ENCODE data around the gene RASD2. TPM values are rescaled to one million over a fixed set of nuclear protein-coding genes. Genes with fewer than 3 reads are reported as not detected.
A peak's percentile ranks its signal among the peaks of the same experiment; 100 is the strongest.

Gene RASD2
- total RNA-seq, 1 donor from 2014 or later = not detected

DNA sequence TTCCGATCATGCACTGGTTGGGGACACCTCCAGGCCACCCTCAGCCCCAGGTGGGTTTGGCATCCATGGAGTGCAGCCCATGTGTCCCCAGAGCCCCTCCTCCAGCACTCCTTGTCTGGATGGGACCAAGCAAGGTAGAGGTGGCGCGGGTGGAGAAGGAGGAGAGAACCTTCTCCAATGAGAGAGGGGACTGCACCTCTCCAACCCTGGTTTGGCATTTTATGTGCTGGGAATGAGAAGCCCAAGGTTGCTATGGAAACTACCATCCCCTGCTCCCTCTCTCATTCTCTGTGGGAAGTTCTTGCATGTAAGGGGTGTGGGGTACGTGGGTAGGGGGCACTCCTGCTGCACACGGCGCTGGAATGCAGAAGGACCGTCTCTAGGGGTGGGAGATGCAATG, 21.8 kb upstream of the RASD2 start:
- no peak for DNase-seq (ENCODE audit: low read depth in 2 of 2)

DNA sequence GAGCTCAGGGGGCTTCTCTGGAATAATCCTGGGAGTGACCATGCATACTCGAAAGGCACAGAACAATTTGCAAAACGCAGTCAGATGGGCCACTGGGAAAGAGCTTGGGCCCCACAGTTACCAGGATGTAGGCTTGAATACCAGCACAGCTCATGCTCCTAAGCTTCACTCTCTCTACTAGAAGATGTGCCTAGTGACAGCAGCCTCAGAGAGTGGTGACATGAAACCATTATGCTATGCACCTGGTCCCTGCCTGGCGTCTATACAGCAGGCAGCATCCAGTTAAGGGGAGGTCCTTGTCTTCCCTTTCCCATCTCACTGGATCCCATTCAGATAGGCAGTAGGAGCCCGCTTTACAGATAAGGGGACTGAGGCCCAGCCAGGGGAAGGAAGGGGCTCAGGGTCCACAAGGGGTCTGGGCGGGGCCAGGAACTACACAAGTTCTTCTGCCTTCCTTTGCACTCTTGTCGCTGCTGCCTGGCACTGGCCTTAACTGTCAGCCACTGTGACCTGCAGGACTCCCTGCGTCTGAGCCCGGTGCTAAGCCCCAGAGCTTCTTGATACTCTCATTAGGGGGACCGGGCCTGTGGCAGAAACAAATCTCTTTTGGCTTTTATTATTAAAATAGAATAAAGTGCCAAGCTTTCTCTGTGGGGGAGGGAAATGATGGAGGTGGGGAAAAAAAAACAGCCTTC, 21.2 kb upstream of the RASD2 start:
- DNase-seq (ENCODE audit: low read depth in 2 of 2) = no peak

DNA sequence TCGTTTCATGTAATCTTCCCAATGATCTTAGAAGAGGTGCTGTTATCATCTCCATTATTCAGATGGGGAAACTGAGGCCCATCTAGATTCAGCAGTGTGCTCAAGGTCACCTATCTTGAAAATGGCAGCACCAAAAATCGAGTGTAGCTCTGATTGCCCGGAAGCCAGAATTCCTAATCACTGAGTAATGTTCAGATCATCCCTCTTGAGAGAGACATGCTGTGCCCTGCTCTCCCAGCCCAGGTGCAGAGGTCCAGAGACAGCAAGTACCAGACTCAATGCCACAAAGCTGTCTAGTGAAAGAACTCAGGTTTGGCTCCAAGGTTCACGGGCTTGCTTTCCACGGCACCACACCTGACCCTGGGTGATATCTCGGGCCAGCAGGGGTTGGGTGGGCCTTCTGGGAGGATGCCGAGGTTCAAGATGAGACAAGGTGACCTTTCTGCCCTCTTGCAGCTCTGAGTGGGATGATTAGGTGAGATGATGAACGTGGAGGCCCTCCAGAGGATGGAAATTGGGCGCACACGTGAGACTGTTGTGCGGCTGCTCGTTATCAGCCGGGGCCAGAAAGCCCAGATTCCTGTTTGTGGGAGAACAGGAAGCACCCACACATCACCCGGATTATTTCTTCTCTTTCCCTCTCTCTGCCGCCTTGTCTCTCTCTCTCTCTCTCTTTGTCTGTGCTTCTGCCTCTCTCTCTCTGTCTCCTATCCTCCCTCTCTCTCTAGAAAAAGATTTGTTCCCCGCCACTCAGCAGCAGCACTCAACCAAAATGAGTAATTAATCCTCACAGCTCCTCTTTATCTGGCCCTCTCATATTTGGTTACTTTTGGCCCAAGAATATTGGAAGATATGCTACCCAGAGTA, 19.0 kb upstream of the RASD2 start:
- peak in 1 of 2 donors; percentile 50 for DNase-seq (ENCODE audit: low read depth in 2 of 2)

DNA sequence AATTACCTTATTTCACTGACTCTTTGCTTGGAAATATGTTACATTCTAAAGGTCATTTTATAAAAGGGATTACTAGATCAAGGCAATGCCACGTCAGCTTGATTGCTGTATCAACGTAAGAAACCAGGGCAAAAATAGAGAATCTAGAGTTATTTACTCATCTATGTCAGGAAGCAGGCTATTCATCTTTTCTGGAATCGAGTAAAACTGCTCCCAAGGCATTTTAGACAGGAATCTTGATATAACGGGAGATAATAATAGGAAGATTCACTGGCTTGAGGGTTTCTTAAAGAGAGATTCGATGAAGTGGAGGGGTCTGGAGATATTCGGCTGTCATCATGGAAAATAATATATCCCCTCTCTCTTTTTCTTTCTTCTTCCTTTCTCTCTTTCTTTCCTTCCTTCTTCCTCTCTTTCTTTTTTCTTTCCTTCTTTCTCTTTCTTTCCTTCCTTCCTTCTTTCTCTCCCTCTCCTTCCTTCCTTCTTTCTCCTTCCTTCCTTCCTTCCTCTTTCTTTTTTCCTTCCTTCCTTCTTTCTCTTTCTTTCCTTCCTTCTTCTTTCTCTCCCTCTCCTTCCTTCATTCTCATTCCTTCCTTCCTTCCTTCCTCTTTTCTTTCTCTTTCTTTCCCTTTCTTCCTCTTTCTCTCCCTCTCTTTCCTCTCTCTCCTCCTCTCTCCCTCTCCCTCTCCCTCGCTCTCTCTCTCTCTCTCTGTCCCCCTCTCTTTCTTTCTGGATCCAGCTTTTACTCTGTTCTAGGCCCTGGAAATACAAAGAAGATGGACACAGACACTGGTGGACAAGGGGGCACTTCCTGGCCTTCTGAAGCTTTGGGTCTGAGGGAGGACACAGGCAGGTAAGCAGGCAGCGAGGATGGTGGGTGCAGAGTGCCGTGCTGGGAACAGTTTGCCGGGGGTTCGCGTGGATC, 18.1 kb upstream of the RASD2 start:
- no peak for DNase-seq (ENCODE audit: low read depth in 2 of 2)

DNA sequence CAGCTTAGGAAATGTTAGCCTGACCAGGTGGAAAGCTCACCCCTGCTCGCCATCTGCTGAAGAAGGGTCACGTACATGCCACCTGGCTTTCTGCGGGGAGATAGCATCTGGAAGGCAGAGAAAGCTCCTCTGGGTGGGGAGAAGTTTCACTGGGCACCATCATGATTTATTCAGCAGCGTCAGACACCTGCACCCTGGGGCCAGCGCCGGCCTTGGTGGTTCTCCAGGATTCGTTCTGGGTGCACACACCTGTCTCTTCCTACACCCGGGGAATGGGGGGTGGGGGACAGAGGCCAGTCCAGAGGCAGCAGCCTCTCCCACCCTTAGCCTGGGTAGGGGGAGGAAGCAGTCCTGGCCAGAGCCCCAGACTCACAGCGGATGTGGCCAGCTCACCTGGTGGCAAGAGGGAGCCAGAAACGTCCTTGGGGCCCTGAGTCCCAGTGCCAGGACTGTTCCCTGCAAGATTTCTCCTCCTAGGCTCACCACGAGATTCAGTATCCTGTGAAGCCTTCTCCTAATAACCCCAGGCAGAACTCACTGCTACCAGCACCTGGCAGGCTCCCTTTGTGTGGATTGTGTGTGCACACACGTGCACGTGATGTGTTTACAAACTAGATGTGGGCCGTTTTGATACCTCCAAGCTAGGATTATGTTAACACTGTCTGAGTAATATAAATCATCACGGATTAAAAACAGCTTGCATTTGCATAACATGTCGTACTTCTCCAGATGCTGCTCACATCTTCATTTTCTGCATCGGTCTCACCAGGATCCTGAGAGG, 17.3 kb upstream of the RASD2 start:
- DNase-seq (ENCODE audit: low read depth in 2 of 2) = no peak

DNA sequence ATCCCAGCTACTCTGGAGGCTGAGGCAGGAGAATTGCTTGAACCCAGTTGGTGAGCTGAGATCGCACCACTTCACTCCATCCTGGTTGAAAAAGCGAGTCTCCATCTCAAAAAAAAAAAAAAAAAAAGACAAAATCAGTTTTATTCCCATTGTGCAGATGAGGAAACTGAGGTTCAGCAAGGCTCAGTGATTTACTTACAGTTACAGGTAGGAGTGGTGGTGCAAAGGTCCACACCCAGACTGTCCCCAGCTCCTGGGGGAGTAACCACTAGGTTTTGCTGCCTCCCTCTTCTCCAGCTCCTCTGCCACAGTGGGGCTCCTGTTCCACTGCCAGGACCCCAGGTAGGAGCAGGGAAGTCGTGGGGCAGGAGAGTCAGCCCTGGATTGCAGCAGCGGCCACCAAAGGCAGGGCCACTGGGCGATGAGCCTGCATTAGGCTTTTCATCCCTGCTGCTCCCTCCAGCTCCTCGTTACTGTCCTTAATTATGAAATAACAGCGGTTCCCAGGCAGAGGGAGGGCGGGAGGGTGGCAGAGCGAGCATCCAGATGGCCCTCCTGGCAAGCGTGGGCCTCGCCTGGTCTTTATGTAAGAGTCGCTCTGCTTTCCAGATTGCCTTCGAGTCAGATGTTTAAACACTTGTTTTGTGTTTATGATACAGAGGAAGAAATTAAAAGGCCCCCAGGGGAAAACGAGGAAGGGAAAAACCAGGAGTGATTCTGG, 15.5 kb upstream of the RASD2 start:
- DNase-seq (ENCODE audit: low read depth in 2 of 2) = no peak

DNA sequence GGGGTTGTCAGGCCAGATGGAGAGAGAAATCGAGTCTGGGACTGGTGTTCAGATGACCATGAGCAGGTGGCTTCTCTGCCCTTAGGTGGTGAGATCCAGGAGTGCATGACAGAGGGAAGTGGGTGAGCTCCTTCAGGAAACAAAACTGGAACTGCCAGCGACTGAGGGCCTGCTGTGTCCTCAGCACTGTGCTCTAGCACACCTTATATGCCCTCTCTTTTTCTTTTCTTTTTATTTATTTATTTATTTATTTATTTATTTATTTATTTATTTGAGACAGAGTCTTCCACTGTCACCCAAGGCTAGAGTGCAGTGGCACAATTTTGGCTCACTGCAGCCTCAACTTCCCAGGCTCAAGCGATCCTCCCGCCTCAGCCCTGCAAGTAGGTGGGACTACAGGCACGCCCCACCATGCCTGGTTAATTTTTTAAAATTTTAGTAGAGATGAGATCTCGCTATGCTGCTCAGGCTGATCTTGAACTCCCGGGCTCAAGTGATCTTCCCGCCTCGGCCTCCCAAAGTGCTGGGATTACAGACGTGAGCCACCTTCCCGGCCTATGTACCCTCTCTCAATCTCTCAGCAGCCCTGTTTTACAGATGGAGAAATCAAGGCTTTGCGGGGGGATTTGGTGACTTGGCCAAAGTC, 14.8 kb upstream of the RASD2 start:
- DNase-seq (ENCODE audit: low read depth in 2 of 2) = no peak

DNA sequence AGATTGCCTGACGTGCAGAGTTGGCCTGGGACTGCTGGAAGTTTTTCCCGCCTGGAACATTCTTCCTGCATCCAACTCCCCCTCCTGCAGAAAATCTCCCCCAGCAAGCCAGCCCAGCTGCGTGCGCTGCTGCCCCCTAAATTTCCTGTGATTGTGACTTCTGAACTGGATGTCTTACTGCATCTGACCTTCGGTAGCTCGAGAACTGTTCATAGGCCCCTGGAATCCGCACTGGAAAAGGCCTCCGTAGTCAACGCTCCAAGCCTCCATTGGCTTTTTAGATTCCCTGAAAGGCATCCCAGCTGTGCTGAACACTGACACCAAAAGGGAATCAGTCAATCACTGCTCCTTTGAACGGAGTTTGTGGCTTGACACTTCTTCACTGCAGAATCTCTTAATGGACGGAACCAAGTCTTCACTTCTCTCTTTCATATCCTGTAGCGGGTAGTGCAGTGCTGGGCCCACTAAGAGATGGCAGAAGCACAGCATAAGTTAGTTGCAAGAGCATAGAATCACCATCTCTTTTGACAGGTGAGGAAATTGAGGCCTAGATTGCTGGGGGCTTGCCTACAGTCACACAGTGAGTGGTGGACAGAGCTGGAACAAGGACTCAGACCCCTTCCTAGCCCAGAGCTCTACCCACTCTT, 14.2 kb upstream of the RASD2 start:
- DNase-seq (ENCODE audit: low read depth in 2 of 2) = no peak

DNA sequence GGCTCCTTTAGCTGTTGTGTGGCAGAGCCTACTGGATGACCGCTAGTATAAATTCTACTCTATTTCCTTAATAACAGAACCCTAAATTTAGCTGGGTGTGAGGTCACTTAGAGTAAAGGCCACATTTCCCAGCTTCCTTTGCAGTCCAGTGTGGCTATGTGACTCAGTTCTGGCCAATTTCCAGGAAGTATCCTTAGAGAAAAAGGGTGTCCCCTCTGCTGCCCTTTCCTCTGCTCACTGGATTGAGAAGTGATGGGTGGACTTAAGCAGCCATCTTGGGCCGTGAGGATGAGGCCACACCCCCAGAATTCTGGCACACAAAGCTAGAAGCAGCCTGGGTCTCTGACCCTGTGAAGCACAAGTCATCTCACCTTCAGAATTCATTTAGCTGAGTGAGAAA, 11.7 kb upstream of the RASD2 start:
- DNase-seq (ENCODE audit: low read depth in 2 of 2) = no peak

DNA sequence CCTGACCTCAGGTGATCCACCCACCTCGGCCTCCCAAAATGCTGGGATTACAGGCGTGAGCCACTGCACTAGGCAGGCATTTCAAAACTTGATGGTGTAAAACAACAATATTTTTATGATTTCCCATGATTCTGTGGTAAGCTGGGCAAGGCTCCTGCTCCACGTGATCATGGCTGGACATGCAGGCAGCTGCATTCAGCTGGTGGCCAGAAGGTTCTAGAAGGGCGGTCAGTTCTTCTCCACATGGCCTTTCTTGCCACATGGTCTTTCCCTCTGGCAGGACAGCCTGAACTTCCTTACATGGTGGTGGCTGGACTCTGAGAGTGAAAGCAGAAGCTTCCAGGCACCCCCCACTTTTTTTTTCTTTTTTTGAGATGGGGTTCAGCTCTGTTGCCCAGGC, 9.9 kb upstream of the RASD2 start:
- no peak for DNase-seq (ENCODE audit: low read depth in 2 of 2)

DNA sequence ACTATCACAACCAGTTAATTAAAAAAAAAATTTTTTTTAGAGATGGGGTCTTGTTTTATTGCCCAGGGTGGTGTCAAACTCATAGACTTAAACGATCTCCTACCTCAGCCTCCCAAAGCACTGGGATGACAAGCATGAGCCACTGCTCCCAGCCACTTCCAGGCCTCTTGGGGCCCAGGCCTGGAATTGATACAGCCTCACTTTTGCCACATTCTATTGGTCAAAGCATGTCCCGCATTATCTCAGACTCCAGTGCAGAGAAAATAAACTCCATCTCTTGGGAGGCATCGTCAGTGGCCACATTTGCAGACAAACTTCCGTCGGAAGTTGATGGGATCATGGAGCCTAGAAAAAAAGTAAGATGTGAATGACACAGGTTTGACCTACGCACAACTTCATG, 9.4 kb upstream of the RASD2 start:
- no peak for DNase-seq (ENCODE audit: low read depth in 2 of 2)

DNA sequence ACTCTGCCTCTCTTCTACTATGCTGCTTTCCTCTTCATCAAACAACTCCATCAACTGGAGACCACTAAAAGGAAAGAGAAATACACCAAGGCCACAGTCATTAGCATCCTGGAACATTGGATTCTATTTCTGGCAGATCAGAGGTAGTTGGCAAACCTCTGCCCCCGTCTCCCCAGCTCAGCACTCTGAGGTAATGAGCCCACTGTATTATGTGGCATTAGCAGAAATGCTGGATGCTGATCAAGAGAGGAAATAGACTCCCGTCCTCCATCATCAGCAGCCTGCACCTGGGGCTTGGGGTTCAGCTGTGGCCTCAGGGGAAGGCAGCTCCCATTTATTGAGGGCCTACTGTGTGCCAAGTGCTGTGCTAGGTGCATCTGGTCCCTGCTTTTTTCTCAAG, 9.0 kb upstream of the RASD2 start:
- DNase-seq (ENCODE audit: low read depth in 2 of 2) = no peak

DNA sequence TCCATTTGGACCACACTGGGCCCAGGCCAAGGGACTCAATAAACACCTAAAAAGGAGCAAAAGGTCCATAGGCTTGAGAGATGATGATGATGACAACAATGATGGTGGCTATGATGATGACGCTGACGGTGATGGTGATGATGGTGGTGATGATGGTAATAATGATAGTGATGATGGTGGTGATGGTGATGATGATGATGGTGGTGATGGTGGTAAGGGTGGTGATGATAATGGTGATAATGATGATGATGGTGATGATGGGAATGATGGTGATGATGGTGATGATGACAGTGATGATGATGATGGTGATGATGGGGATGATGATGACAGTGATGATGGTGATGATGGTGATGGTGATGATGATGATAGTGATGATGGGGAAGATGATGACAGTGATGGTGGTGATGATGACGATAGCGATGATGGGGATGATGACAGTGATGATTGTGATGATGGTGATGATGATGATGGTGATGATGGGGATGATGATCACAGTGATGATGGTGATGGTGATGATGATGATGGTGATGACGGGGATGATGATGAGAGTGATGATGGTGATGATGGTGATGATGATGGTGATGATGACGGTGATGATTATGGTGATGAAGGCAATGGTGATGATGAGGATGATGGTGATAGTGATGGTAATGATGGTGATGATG, 7.1 kb upstream of the RASD2 start:
- no peak for DNase-seq (ENCODE audit: low read depth in 2 of 2)

DNA sequence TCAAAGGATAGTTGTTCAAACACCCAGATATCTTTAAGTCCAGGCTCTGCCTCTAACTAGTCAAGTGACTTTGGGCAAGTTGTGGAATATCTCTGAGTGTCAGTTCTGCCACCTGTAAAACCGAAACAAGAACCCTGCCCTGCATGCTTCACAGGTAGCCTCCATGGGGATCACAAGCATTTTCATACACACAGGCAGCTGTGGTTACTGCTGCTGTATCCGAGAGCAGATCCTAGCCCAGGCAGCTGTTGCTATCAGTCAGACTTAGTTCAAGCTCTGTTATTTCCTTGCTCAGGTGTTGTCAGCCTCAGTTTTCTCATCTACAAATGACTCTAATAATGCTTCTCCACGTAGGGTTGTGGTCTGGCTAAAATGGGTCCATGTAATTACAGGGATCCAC, 6.5 kb upstream of the RASD2 start:
- DNase-seq (ENCODE audit: low read depth in 2 of 2) = no peak

DNA sequence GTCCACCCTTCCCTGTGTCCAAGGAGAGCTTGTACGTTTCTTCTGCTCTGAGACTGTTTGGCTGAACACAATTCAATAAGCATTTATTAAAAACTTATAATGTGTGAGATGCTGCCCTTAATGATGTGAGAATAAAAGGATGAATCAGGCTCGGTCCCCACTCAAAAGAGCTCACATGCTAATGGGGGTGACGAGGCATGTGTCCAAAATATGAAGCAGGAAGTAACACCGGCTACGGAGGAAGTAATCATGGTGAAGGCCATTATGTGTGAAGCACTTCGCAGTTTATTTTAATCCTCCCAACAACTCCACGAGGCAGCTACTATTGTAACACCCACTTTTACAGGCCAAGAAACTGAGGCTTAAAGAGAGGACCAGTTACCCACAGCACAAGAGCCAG, 3.4 kb upstream of the RASD2 start:
- DNase-seq (ENCODE audit: low read depth in 2 of 2) = no peak

DNA sequence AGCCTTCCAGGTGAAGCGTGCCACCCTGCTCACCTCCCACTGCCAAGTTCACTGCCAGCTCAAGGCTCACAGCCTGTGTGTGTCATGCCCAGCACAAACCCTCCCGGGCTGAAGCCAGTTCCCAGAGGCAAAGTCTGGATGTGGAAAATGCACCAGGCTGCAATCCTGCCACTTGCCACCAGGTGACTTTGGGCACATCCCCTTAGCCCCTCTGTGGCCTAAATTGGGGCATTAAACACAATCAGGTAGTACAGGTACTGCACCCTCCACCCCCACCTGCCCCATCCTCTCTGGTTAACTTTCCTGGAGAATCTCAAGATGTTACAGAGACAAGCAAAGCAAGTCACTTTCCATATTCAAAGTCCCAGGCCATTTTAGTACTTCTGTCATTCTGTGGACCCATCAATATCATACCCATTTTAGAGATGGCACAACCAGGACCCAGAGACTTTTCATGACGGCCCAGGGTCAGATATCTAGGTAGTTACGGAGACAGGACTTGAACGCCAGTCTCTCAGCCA, 1.8 kb upstream of the RASD2 start:
- DNase-seq (ENCODE audit: low read depth in 2 of 2) = peak in 1 of 2 donors; percentile 16

DNA sequence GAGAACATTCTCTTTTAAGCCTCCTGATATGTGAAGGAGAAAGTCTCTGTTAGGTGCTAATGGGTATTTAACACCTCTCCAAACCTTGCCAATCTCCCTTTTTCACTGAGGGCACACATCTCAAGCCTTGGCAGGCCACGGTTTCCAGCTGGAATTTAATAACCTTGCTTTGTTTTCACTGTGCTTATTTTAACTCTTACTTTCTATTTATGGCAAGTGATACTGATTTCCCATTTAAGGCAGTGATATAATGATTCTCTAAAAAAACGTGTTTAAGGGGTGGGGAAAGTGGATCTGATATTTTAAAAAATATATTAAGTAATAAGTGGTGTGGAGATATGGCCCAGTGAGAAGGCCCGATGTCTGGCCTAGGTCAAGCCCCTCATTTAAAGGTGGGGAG, 1.1 kb upstream of the RASD2 start:
- DNase-seq (ENCODE audit: low read depth in 2 of 2) = no peak

DNA sequence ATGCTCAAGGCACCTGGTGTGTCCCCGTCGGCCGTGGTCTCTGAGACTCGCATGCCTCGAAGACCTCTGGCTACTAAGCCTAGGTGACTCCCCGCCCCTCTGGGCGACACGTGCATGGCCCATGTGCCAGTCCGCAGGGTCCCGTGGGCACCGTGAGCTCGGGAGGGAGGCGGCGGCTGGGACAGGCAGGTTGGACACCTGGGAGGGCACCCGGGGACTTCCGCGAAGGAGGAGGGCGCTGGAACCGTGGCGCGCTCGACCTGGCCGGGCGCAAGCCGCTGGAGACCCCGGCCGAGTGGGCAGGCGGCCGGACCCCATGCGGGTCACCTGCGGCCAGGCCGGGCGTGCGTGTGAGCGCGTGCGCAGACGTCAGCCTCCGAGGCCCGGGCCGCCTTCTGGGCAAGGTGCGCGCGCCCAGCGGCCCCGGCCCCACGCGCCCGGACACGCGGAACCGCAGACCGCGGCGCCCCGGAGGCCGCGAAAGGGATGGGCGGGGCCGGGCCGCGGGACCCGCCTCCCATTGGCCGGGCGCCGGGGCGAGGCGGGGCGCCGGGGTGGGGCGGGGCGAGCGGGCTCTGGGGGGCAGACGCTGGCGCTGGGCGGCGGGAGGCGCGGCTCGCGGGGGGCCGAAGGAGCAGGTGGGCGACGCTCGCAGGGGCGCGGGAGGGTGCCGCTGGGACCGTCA, 579 bp upstream of the RASD2 start:
- peak in 1 of 2 donors; percentile 39 for DNase-seq (ENCODE audit: low read depth in 2 of 2)
